SH-SY5Y (cell line): Measurements from ENCODE around the gene ULK1.

Experiments used
- GATA2 ChIP-seq: IDR thresholded peaks from 2 replicates; pipeline ENCODE4 v1.6.1; 2011; ENCODE audit warnings: mild to moderate bottlenecking, low read depth, low read length
- GATA3 ChIP-seq: IDR thresholded peaks from 2 replicates; pipeline ENCODE4 v1.6.1; 2011; ENCODE audit warnings: low read depth, mild to moderate bottlenecking, low read length, moderate library complexity

DNA sequence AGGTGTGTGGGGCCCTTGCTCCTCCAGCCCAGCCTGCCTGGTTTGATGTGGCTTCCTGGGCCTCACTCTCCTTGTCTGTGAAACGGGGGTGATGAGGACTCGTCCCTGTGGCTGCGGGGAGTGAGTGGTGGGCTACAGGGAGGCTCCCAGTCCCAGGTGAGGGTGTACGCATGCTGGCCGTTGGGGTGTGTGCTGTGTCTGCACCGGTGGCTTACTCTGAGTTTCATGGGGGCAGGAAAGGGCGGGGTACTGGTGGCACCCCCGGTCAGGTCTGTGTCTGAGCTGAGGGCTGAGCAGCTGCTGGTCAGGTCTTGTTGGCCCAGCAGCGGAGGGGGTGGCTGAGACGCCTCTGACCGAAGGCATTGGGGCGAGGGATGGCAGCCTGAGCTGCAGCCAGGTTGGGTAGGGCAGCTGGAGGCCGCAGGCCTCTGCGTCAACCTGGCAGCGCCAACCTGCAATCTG, 11.2 kb downstream of the ULK1 start:
- no peak for TF ChIP-seq GATA3
- no peak for TF ChIP-seq GATA2
